Panc1 (cell line): Measurements from ENCODE around the gene RNF214.

ENCODE experiments used
- TF ChIP-seq, protein P1 (sequence below), 2 experiments: IDR thresholded peaks; 2 replicates each; pipeline ENCODE4 v1.6.1; 2011 to 2012; ENCODE audit warnings: low read depth in 2 of 2, control low read depth in 1 of 2, low read length in 1 of 2, mild to moderate bottlenecking in 1 of 2, moderate library complexity in 1 of 2; ENCODE audit not compliant: insufficient read depth in 1 of 2
- TF ChIP-seq, protein P2 (sequence below): fragments of 450-650 bp; IDR thresholded peaks from 2 replicates; pipeline ENCODE4 v1.5.1; 2017; ENCODE audit warnings: mild to moderate bottlenecking

DNA sequence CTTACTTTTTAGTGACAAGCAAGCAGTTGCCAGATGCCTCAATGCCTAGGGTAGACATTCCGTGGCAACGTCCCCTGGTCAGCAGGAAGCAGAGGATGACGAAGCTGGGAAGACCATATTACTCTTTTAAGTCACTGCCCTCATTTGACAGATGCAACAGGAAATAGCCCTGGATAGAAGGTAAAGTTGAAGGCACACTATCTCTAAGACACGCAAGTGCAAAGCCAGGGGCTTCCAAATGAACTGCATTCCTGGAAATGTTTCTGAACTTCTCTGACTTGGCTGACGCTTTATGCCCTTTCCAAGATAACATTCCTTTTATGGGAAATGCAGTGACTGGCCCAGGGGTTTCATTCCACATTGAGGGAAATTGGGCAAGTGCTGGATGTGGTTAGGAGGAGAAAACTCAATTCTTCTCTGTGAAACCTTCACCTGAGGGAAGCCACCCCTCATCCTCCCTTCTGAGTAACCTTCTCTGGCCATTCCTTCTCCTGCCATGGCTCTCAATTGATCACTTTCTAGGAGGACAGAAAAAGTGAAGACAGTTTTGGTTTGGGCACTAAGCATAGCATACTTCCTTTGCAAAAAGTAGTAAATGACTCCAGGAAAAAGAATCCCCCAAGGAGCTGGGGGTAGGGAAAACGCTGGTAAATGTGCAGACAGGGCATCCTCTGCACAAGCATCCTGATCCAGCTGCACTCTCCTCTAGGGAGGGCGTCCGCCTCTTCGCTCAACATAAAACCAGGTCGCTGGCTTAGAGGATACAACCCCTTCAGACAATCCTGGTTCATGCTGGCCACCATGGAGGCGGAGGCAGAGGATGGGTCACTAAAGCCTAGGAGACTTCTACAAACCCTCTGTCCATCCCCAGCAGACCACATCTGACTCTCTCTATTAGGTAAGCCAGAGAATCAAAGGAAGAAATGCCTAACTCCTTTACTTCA is 15.1 kb upstream of the RNF214 start:
- TF ChIP-seq, protein P1, sequence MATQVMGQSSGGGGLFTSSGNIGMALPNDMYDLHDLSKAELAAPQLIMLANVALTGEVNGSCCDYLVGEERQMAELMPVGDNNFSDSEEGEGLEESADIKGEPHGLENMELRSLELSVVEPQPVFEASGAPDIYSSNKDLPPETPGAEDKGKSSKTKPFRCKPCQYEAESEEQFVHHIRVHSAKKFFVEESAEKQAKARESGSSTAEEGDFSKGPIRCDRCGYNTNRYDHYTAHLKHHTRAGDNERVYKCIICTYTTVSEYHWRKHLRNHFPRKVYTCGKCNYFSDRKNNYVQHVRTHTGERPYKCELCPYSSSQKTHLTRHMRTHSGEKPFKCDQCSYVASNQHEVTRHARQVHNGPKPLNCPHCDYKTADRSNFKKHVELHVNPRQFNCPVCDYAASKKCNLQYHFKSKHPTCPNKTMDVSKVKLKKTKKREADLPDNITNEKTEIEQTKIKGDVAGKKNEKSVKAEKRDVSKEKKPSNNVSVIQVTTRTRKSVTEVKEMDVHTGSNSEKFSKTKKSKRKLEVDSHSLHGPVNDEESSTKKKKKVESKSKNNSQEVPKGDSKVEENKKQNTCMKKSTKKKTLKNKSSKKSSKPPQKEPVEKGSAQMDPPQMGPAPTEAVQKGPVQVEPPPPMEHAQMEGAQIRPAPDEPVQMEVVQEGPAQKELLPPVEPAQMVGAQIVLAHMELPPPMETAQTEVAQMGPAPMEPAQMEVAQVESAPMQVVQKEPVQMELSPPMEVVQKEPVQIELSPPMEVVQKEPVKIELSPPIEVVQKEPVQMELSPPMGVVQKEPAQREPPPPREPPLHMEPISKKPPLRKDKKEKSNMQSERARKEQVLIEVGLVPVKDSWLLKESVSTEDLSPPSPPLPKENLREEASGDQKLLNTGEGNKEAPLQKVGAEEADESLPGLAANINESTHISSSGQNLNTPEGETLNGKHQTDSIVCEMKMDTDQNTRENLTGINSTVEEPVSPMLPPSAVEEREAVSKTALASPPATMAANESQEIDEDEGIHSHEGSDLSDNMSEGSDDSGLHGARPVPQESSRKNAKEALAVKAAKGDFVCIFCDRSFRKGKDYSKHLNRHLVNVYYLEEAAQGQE (IDR thresholded peaks at IDR 0.05; ENCODE audit: insufficient read depth in 1 of 2, low read depth in 2 of 2, low read length in 1 of 2), result no peak
- TF ChIP-seq, protein P2, sequence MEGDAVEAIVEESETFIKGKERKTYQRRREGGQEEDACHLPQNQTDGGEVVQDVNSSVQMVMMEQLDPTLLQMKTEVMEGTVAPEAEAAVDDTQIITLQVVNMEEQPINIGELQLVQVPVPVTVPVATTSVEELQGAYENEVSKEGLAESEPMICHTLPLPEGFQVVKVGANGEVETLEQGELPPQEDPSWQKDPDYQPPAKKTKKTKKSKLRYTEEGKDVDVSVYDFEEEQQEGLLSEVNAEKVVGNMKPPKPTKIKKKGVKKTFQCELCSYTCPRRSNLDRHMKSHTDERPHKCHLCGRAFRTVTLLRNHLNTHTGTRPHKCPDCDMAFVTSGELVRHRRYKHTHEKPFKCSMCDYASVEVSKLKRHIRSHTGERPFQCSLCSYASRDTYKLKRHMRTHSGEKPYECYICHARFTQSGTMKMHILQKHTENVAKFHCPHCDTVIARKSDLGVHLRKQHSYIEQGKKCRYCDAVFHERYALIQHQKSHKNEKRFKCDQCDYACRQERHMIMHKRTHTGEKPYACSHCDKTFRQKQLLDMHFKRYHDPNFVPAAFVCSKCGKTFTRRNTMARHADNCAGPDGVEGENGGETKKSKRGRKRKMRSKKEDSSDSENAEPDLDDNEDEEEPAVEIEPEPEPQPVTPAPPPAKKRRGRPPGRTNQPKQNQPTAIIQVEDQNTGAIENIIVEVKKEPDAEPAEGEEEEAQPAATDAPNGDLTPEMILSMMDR, result no peak
